IMR-90 (cell line): ENCODE measurements around the gene PRKAG2. TPM values are rescaled to one million over a fixed set of nuclear protein-coding genes. Genes with fewer than 3 reads are reported as not detected.
A peak's percentile ranks its signal among the peaks of the same experiment; 100 is the strongest.

Experiments
- ATAC-seq: fragments of 200-7000 bp; cut with Tn5 transposase; 2 replicates; pipeline ENCODE4 v1.9.1; 2020; ENCODE audit warnings: low read depth, mild to moderate bottlenecking, moderate library complexity
- BruUV-seq: library from RNA; stranded (reverse); fragments of 400-500 nt; replicated peaks from 2 replicates; lab custom pipeline; 2021; lab: Mats Ljungman, UMichigan
- CTCF ChIA-PET: fragments of 300-600 bp; formaldehyde crosslinking; extraction: SDS; loops from one replicate; lab custom pipeline; 2021; ENCODE audit warnings: antibody characterized with exemption; lab: Yijun Ruan, JAX
- POLR2A ChIA-PET: fragments of 300-600 bp; sonication (Branson Sonifier 250); formaldehyde crosslinking; loops from one replicate; lab custom pipeline; 2022; ENCODE audit warnings: antibody characterized with exemption; ENCODE audit not compliant: unreplicated experiment; lab: Charles Lee
- DNase-seq: peaks from one replicate; pipeline ENCODE4 v3.0.0; 2013
- H2AFZ ChIP-seq: replicated peaks from 2 replicates; pipeline ENCODE3; 2013; ENCODE audit warnings: low read length, mild to moderate bottlenecking; ENCODE audit not compliant: poor library complexity
- H2AK5ac ChIP-seq: 2 replicates; pipeline ENCODE4 v1.6.1; 2013; ENCODE audit warnings: low read depth, low read length, inconsistent platforms
- H2AK9ac ChIP-seq: replicated peaks from 2 replicates; pipeline ENCODE3; 2013; ENCODE audit warnings: mild to moderate bottlenecking, low read depth, low read length, moderate library complexity; ENCODE audit not compliant: poor library complexity
- H2BK120ac ChIP-seq: 2 replicates; pipeline ENCODE4 v1.6.1; 2013; ENCODE audit warnings: low read depth, low read length, inconsistent platforms
- H2BK15ac ChIP-seq: 3 replicates; pipeline ENCODE4 v1.6.1; 2013; ENCODE audit warnings: low read depth, low read length, inconsistent platforms
- H2BK20ac ChIP-seq: 2 replicates; pipeline ENCODE4 v1.6.1; 2013; ENCODE audit warnings: low read depth, mild to moderate bottlenecking, inconsistent platforms, low read length, moderate library complexity
- H2BK5ac ChIP-seq: 2 replicates; pipeline ENCODE4 v1.6.1; 2013; ENCODE audit warnings: mild to moderate bottlenecking, low read depth, low read length, inconsistent platforms; ENCODE audit not compliant: poor library complexity, severe bottlenecking
- H3K14ac ChIP-seq: replicated peaks from 2 replicates; pipeline ENCODE4 v1.6.1; 2013; ENCODE audit warnings: low read depth, low read length, inconsistent platforms
- H3K18ac ChIP-seq: 2 replicates; pipeline ENCODE4 v1.6.1; 2013; ENCODE audit warnings: low read depth, low read length, control low read depth
- H3K23ac ChIP-seq: 2 replicates; pipeline ENCODE4 v1.6.1; 2013; ENCODE audit warnings: low read depth, low read length, inconsistent platforms
- H3K27ac ChIP-seq: 2 replicates; pipeline ENCODE4 v1.5.1; 2013; ENCODE audit warnings: mild to moderate bottlenecking, control low read depth, low read length; ENCODE audit not compliant: insufficient read depth
- H3K27me3 ChIP-seq: 2 replicates; pipeline ENCODE4 v1.6.1; 2013; ENCODE audit warnings: low read length; ENCODE audit not compliant: control insufficient read depth, insufficient read depth
- H3K36me3 ChIP-seq: 2 replicates; pipeline ENCODE4 v1.6.1; 2013; ENCODE audit warnings: low read length, mixed read lengths; ENCODE audit not compliant: control insufficient read depth, insufficient read depth
- H3K4ac ChIP-seq: 2 replicates; pipeline ENCODE4 v1.6.1; 2013; ENCODE audit warnings: low read depth, low read length, inconsistent platforms
- H3K4me1 ChIP-seq: 2 replicates; pipeline ENCODE4 v1.6.1; 2013; ENCODE audit warnings: low read length, mixed read lengths; ENCODE audit not compliant: control insufficient read depth, insufficient read depth
- H3K4me2 ChIP-seq: 2 replicates; pipeline ENCODE4 v1.6.1; 2013; ENCODE audit warnings: low read depth, mild to moderate bottlenecking, control low read depth, low read length, moderate library complexity
- H3K4me3 ChIP-seq: 2 replicates; pipeline ENCODE4 v1.5.1; 2013; ENCODE audit warnings: low read depth, mild to moderate bottlenecking, control low read depth, low read length, moderate library complexity; ENCODE audit not compliant: insufficient read depth
- H3K56ac ChIP-seq: 2 replicates; pipeline ENCODE4 v1.6.1; 2013; ENCODE audit warnings: low read length, inconsistent platforms; ENCODE audit not compliant: insufficient read depth; ENCODE audit errors: extremely low read depth
- H3K79me1 ChIP-seq, 2 experiments: 2 replicates each; pipeline ENCODE4 v1.6.1; 2013; ENCODE audit warnings: low read length in 2 of 2, inconsistent platforms in 1 of 2, low read depth in 1 of 2
- H3K9ac ChIP-seq: 2 replicates; pipeline ENCODE4 v1.6.1; 2013; ENCODE audit warnings: low read depth, low read length, control low read depth
- H3K9me1 ChIP-seq: 2 replicates; pipeline ENCODE4 v1.6.1; 2013; ENCODE audit warnings: low read length, inconsistent platforms; ENCODE audit not compliant: insufficient read depth
- H3K9me3 ChIP-seq: 2 replicates; pipeline ENCODE4 v1.6.1; 2013; ENCODE audit warnings: low read length; ENCODE audit not compliant: control insufficient read depth, insufficient read depth
- H4K20me1 ChIP-seq: 2 replicates; pipeline ENCODE4 v1.6.1; 2013; ENCODE audit warnings: low read length, inconsistent platforms; ENCODE audit not compliant: insufficient read depth
- H4K5ac ChIP-seq: 2 replicates; pipeline ENCODE4 v1.6.1; 2013; ENCODE audit warnings: mild to moderate bottlenecking, low read depth, low read length, control low read depth
- H4K8ac ChIP-seq, 2 experiments: 2 replicates each; pipeline ENCODE4 v1.6.1; 2013; ENCODE audit warnings: low read depth in 2 of 2, low read length in 2 of 2, control low read depth in 1 of 2, inconsistent platforms in 1 of 2
- H4K91ac ChIP-seq: 2 replicates; pipeline ENCODE4 v1.6.1; 2013; ENCODE audit warnings: low read depth, low read length, inconsistent platforms; ENCODE audit not compliant: insufficient read depth
- BHLHE40 ChIP-seq: fragments of 150-350 bp; IDR thresholded peaks from 2 replicates; pipeline ENCODE4 v1.6.1; 2016; ENCODE audit warnings: mild to moderate bottlenecking, low read depth, low read length
- FOS ChIP-seq: fragments of 150-350 bp; IDR thresholded peaks from 2 replicates; pipeline ENCODE4 v1.6.1; 2016; ENCODE audit warnings: low read depth, low read length
- MAFK ChIP-seq: IDR thresholded peaks from 2 replicates; pipeline ENCODE4 v1.6.1; 2012; ENCODE audit warnings: low read depth, low read length, improper control_type of control experiment
- MAZ ChIP-seq: IDR thresholded peaks from 2 replicates; pipeline ENCODE4 v1.6.1; 2012; ENCODE audit warnings: low read depth, mild to moderate bottlenecking, low read length, improper control_type of control experiment, moderate library complexity, borderline replicate concordance
- NFE2L2 ChIP-seq: fragments of 150-350 bp; IDR thresholded peaks from 2 replicates; pipeline ENCODE4 v1.6.1; 2016; ENCODE audit warnings: low read depth, mild to moderate bottlenecking, low read length
- RCOR1 ChIP-seq: IDR thresholded peaks from 2 replicates; pipeline ENCODE4 v1.6.1; 2012; ENCODE audit warnings: mild to moderate bottlenecking, low read length, improper control_type of control experiment; ENCODE audit not compliant: insufficient replicate concordance
- WGBS, 2 experiments: methylation state at CpG; one replicate each; pipeline versions ENCODE4 v1.1.5 to v1.1.7; 2013; ENCODE audit warnings: missing lambda C conversion rate in 2 of 2; ENCODE audit not compliant: insufficient read length in 1 of 2; ENCODE audit errors: extremely low coverage in 2 of 2; 5-methylcytosine and 5-hydroxymethylcytosine counted together
- dilution Hi-C: fragments of 300-500 bp; cut with HindIII; formaldehyde crosslinking; loops from one replicate; pipeline ENCODE4 v1.14.3; 2018; ENCODE audit warnings: low sequenced_read_pairs; ENCODE audit not compliant: unreplicated experiment
- in situ Hi-C: fragments of 300-500 bp; cut with MboI; formaldehyde crosslinking; loops from 3 replicates; pipeline ENCODE4 v1.14.3; 2019; ENCODE audit warnings: low sequenced_read_pairs, inconsistent platforms, mixed read lengths
- intact Hi-C: fragments of 100-400 bp; cut with micrococcal nuclease; formaldehyde crosslinking; loops from 2 replicates; pipeline ENCODE4 v1.10.0; 2022
- polyA plus RNA-seq, 3 experiments: library from polyadenylated mRNA; depleted of rRNA; stranded (reverse); fragments of >200 nt; gene quantifications; 2 replicates each; pipeline ENCODE4 v1.2.3, GENCODE V29; 2012; ENCODE audit warnings: low replicate concordance in 1 of 3
- total RNA-seq: library from RNA; depleted of rRNA; stranded (reverse); fragments of >200 nt; gene quantifications from 2 replicates; pipeline ENCODE4 v1.2.3, GENCODE V29; 2012
- TF ChIP-seq, protein P1 (sequence below): fragments of 150-350 bp; IDR thresholded peaks from 2 replicates; pipeline ENCODE4 v1.6.1; 2016; ENCODE audit warnings: low read depth, mild to moderate bottlenecking, low read length, moderate library complexity, borderline replicate concordance
- TF ChIP-seq, protein P2 (sequence below): fragments of 150-350 bp; IDR thresholded peaks from 2 replicates; pipeline ENCODE4 v1.6.1; 2017; ENCODE audit warnings: mild to moderate bottlenecking, antibody characterized with exemption, low read length, low read depth
- TF ChIP-seq, protein P3 (sequence below): conservative IDR thresholded peaks from 2 replicates; pipeline ENCODE4 v1.5.1; 2012; ENCODE audit warnings: mild to moderate bottlenecking, low read depth, low read length, improper control_type of control experiment

The PRKAG2 gene
- total and polyA plus RNA-seq, 2 of the 4 experiments (the other 2 are of a cell fraction), result 15.4 to 21.6 TPM

DNA sequence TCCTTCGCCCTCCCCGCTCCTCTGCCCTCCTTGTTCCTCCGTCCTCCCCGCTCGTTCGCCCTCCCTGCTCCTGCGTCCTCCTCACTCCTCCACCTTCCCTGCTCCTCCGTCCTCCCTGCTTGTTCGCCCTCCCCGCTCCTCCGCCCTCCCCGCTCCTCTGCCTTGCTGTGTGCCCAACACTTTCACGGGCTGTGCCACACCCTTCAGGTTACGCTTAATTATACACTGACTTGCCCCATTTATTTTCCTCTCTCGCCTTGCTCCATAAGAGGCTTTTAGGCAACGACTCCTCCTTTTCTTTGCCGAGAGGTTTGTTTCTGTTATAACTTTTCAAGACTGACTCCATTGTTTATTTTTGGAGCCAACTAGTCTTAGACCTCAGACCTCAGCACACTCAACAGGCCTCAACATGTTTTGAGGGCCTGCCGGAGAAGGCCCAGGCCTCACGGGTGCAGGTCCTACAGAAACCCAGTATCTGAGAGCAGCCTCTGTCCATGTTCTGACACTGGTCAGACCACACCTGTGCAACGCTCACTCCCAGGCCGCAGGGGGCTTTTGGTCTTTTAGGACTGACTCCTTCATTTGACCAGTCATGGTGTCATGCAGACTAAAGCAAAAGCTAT lies 18.2 kb upstream of the PRKAG2 start:
- Histone ChIP-seq H2BK120ac (no peak overlapping the region), H3K4me2 (no peak overlapping the region), H3K56ac (no peak overlapping the region), H3K18ac (no peak overlapping the region; the same call in 1 of the 2 replicates), H3K9me1 (0 out of 2 replicates have a peak, but pooled peaks cover under 1% of the 10 kb centered on the region), H3K27ac (no peak overlapping the region), H3K36me3 (no peaks in the 10 kb centered on the region), H2AK9ac (no peak overlapping the region), H2BK15ac (no peak overlapping the region), H3K14ac (no peak overlapping the region), H2BK20ac (peak overlapping the region; percentile 54), H3K4ac (peak overlapping the region; percentile 37; the same call in 1 of the 2 replicates), H3K9me3 (no peaks in the 10 kb centered on the region), H3K79me1 (no peaks in the 10 kb centered on the region), H2AK5ac (no peak overlapping the region), H2AFZ (peak overlapping the region; percentile 74), H4K5ac (peak overlapping the region; percentile 1; the same call in 1 of the 2 replicates), H3K4me3 (no peak overlapping the region), H4K91ac (0 out of 2 replicates have a peak overlapping the region, but pooled peaks have one; percentile 23), H3K27me3 (peaks cover 26% of the 10 kb centered on the region), H3K4me1 (peaks cover 7% of the 10 kb centered on the region), H4K20me1 (no peaks in the 10 kb centered on the region), H4K8ac (no peak overlapping the region), H2BK5ac (no peak overlapping the region), H3K23ac (no peak overlapping the region), H3K9ac (no peak overlapping the region)
- no peak for DNase-seq
- in situ Hi-C loops (no loop called here), intact Hi-C loops (no loop called here), dilution Hi-C loops (no loop called here)
- no TSS peak for BruUV-seq
- TF ChIP-seq RCOR1 (no peak), FOS (no peak), MAFK (no peak), NFE2L2 (no peak), BHLHE40 (no peak), MAZ (no peak)
- TF ChIP-seq, protein P1, sequence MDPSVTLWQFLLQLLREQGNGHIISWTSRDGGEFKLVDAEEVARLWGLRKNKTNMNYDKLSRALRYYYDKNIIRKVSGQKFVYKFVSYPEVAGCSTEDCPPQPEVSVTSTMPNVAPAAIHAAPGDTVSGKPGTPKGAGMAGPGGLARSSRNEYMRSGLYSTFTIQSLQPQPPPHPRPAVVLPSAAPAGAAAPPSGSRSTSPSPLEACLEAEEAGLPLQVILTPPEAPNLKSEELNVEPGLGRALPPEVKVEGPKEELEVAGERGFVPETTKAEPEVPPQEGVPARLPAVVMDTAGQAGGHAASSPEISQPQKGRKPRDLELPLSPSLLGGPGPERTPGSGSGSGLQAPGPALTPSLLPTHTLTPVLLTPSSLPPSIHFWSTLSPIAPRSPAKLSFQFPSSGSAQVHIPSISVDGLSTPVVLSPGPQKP, result no peak
- TF ChIP-seq, protein P2, sequence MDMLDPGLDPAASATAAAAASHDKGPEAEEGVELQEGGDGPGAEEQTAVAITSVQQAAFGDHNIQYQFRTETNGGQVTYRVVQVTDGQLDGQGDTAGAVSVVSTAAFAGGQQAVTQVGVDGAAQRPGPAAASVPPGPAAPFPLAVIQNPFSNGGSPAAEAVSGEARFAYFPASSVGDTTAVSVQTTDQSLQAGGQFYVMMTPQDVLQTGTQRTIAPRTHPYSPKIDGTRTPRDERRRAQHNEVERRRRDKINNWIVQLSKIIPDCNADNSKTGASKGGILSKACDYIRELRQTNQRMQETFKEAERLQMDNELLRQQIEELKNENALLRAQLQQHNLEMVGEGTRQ, result no peak
- TF ChIP-seq, protein P3, sequence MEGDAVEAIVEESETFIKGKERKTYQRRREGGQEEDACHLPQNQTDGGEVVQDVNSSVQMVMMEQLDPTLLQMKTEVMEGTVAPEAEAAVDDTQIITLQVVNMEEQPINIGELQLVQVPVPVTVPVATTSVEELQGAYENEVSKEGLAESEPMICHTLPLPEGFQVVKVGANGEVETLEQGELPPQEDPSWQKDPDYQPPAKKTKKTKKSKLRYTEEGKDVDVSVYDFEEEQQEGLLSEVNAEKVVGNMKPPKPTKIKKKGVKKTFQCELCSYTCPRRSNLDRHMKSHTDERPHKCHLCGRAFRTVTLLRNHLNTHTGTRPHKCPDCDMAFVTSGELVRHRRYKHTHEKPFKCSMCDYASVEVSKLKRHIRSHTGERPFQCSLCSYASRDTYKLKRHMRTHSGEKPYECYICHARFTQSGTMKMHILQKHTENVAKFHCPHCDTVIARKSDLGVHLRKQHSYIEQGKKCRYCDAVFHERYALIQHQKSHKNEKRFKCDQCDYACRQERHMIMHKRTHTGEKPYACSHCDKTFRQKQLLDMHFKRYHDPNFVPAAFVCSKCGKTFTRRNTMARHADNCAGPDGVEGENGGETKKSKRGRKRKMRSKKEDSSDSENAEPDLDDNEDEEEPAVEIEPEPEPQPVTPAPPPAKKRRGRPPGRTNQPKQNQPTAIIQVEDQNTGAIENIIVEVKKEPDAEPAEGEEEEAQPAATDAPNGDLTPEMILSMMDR, result no peak
- 74% methylated on average over 8 of the region's 21 CpGs; no CpG with 5 or more reads in 1 of the 2 experiments for WGBS, 2 experiments
- CTCF ChIA-PET, result no interaction called here
- ATAC-seq, result peak; percentile 27; the same call in 1 of the 2 replicates
- POLR2A ChIA-PET, result no interaction called here
